Mammary epithelial cell (primary cell): Measurements from ENCODE around the gene OR51A7.

ENCODE experiments used
- EZH2 ChIP-seq: IDR thresholded peaks from 2 replicates; pipeline ENCODE4 v1.6.1; 2012; ENCODE audit warnings: low read length, inconsistent platforms, borderline replicate concordance
- TF ChIP-seq, protein P1 (sequence below), 2 donors: IDR thresholded peaks in 1 of 2; conservative IDR thresholded peaks in 1 of 2; 2 replicates each; pipeline ENCODE4 v1.5.1; 2011 to 2012; ENCODE audit warnings: inconsistent platforms in 2 of 2, low read length in 2 of 2, mild to moderate bottlenecking in 2 of 2, control low read depth in 1 of 2, low read depth in 1 of 2; ENCODE audit not compliant: insufficient read depth in 1 of 2; ENCODE audit errors: extremely low read depth in 1 of 2

- TF ChIP-seq, protein P1, sequence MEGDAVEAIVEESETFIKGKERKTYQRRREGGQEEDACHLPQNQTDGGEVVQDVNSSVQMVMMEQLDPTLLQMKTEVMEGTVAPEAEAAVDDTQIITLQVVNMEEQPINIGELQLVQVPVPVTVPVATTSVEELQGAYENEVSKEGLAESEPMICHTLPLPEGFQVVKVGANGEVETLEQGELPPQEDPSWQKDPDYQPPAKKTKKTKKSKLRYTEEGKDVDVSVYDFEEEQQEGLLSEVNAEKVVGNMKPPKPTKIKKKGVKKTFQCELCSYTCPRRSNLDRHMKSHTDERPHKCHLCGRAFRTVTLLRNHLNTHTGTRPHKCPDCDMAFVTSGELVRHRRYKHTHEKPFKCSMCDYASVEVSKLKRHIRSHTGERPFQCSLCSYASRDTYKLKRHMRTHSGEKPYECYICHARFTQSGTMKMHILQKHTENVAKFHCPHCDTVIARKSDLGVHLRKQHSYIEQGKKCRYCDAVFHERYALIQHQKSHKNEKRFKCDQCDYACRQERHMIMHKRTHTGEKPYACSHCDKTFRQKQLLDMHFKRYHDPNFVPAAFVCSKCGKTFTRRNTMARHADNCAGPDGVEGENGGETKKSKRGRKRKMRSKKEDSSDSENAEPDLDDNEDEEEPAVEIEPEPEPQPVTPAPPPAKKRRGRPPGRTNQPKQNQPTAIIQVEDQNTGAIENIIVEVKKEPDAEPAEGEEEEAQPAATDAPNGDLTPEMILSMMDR (conservative IDR thresholded peaks at IDR 0.05 in 1 of 2, IDR thresholded peaks at IDR 0.05 in 1 of 2; ENCODE audit: extremely low read depth in 1 of 2, insufficient read depth in 1 of 2, low read depth in 1 of 2, low read length in 2 of 2) = no peak
- no peak for TF ChIP-seq EZH2
Observed at GRCh38 chr11:4916581-4916980, 13.0 kb downstream of the OR51A7 start.
